Epithelial cell of proximal tubule (primary cell): ENCODE measurements around the gene RIOK1. TPM values are rescaled to one million over a fixed set of nuclear protein-coding genes. Genes with fewer than 3 reads are reported as not detected.
"Not testable (repeated sequence)": the region's sequence is repeated elsewhere in the genome, so short reads cannot be mapped to it uniquely, and the experiment has no call there.

ENCODE experiments used
- DNase-seq: peaks from one replicate; pipeline ENCODE4 v3.0.0-alpha.2; 2011; ENCODE audit warnings: low read depth
- H3K4me3 ChIP-seq: 2 replicates; pipeline ENCODE4 v1.5.1; 2011; ENCODE audit warnings: low read depth, mild to moderate bottlenecking, low read length
- total RNA-seq: library from RNA; depleted of rRNA; stranded (reverse); fragments of >200 nt; gene quantifications from 2 replicates; pipeline ENCODE4 v1.2.3, GENCODE V29; 2015
- TF ChIP-seq, protein P1 (sequence below): conservative IDR thresholded peaks from 2 replicates; pipeline ENCODE4 v1.5.1; 2012; ENCODE audit warnings: low read depth, mild to moderate bottlenecking, low read length

Gene RIOK1
- total RNA-seq, 1 donor from 2014 or later, result 9.5 TPM

DNA sequence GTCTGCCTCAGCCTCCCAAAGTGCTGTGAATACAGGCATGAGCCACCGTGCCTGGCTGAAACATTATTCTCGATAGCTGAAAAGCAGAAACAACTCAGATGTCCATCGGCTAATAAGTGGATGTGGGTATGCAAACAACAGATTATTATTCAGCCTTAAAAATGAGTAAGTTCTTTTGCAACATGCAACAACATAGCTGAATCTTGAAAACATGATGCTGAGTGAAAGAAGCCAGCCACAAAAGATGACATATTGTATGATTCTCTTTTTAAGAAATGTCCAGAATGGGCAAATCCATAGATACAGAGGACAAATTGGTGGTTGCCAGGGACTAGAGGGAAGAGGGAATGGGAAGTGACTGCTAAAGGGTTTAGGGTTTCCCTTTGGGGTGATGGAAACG is 61.7 kb downstream of the RIOK1 start:
- no peak overlapping the region for H3K4me3 ChIP-seq
- no peak for DNase-seq
- TF ChIP-seq, protein P1, sequence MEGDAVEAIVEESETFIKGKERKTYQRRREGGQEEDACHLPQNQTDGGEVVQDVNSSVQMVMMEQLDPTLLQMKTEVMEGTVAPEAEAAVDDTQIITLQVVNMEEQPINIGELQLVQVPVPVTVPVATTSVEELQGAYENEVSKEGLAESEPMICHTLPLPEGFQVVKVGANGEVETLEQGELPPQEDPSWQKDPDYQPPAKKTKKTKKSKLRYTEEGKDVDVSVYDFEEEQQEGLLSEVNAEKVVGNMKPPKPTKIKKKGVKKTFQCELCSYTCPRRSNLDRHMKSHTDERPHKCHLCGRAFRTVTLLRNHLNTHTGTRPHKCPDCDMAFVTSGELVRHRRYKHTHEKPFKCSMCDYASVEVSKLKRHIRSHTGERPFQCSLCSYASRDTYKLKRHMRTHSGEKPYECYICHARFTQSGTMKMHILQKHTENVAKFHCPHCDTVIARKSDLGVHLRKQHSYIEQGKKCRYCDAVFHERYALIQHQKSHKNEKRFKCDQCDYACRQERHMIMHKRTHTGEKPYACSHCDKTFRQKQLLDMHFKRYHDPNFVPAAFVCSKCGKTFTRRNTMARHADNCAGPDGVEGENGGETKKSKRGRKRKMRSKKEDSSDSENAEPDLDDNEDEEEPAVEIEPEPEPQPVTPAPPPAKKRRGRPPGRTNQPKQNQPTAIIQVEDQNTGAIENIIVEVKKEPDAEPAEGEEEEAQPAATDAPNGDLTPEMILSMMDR, result no peak

DNA sequence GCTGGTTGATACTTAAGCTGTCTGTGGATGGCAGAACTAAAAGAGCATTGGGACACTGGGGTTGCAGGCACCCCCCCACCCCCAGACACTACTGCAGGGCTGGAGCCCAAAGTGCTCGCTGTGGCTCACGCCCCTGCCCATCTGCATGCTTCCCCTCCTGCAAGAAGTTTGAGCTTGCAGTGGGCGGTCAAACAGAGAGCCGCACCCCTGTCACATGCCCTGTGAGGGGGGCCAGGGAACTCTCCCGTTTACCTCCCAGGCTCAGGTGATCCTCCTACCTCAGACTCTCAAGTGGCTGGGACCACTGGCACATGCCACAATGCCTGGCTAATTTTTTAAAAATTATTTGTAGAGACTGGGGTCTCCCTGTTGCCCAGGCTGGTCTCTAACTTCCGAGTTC is 63.3 kb downstream of the RIOK1 start:
- TF ChIP-seq, protein P1, result no peak
- no peak for DNase-seq
- no peak overlapping the region for H3K4me3 ChIP-seq

DNA sequence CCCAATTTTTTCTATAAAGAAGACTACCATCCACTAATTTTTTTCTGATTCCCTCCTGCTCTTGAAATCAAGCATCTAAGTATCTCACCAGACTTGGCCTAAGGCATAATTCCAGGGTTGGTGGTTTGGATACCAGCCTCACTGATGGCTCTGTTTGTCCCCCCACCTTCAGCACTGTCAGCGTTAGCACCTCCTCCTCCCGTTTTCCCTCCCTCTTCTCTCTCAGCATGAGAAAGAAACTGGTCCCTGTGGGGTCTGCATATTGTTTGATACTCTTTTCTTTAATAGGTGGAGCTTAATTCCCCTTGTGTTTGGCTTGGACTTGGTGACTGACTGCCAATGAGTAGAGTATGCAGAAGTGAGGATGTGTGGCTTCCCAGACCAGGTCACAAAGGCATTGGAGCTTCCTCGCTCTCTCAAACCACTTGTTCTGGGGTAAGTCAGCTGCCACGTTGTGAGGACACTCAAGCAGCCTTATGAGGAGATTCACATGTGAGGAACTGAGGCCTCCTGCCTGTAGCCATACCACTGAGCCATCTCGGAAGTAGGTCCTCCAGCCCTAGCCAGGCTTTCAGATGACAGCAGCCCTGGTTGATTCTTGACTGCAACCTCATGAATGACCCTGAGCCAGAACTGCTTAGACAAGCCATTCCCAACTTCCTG is 65.2 kb downstream of the RIOK1 start:
- no peak for DNase-seq
- H3K4me3 ChIP-seq, result no peak overlapping the region
- TF ChIP-seq, protein P1, result no peak

DNA sequence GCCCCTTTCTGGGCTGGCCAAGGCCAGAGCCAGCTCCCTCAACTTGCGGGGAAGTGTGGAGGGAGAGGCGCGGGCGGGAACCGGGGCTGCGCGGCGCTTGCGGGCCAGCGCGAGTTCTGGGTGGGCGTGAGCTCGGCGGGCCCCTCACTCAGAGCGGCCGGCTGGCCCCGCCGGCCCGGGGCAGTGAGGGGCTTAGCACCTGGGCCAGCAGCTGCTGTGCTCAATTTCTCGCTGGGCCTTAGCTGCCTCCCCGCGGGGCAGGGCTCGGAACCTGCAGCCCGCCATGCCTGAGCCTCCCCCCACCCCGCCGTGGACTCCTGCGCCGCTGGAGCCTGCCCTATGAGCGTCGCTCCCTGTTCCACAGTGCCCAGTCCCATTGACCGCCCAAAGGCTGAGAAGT is 66.7 kb downstream of the RIOK1 start:
- DNase-seq, H3K4me3 ChIP-seq: not testable (repeated sequence)

DNA sequence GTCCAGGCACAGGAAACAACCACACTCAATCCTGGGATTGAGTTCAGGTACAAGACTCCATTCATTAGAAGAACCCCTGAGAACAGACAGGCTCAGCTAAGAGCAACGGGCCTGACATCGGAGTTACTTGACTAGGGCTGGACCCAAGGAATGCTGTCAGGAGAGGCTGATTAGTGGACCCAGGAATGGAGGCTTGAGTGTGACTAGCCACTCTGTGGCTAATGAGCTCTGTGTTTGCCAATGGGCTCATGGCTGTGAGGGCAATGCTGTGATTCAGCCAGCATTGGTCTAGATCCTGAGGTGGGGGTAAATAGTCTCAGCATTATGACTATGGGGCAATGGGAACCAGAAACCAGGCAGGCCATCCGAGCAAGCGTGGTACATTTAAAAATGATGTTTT is 71.8 kb downstream of the RIOK1 start:
- TF ChIP-seq, protein P1, result no peak
- no peak overlapping the region for H3K4me3 ChIP-seq
- DNase-seq, result no peak

DNA sequence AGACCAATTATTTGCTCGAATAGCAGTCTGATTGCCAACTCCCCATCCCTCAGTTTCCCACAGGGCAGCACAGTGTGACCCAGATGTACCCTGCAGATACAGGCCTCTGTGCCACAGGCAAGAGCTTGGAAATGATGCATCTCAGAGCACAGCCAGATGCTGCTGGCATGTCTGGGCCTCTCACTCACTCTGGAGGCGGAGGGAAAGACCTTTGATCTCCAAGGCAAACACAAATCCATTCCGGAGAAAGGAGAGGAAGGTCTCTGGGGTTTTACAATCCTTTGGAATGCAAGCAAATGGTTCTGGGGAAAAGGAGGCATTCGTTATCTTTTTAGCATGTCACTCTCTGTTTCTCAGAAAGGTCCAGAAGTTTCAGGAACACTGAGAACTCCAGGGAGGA is 74.2 kb downstream of the RIOK1 start:
- DNase-seq, result no peak
- TF ChIP-seq, protein P1, result no peak
- no peak overlapping the region for H3K4me3 ChIP-seq

DNA sequence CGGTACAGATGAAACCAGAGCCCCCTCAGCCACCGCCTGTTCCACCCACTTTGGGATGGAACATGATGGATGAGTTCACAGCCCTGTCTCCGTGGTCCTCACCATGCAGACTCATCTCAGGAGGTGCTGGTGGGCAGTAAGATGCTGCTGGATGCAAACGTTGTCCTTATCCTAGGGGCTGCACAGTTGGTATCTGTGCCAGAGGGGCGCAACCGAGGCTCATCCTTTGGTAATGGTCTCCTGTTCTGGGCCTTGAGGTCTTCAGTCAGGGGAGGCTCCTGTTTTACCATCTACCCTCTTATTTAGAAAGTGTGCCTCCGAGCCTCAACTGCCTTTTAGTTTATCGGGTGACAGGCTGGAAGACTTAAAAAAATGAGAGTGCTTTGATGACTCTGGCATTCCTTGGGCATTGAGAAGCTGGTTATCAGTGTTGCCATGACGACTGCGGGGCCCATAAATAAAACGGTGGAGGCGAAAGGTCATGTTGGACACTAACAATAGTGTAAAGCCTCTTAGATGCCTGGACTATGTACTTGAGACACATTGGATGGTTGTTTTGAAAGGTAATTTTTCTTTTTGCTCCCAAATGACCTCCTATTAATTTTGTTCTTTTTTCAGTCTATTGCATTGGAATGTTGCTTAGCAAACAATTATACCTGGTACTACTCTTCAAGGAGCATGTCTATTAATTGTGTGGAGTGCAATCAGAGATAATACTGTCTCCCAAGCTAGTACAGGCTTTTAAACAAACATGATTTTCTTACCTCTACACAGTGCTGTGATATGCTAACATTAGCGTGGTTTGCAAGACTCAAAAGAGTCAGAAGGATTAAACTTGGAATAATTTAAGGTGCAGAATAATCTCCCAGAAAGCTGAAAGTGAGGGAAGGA is 77.6 kb downstream of the RIOK1 start:
- H3K4me3 ChIP-seq, result no peak overlapping the region
- no peak for DNase-seq
- TF ChIP-seq, protein P1, result no peak

Other genes starting within 250 kb of the RIOK1 start
- gene SSR1, start 76.6 kb upstream of the RIOK1 start, total RNA-seq, result 41.9 and 64.7 TPM in 2 replicates
- 0.22 TPM in 1 of 2 replicates, not detected in the other for gene CAGE1, start 66 bp upstream of the RIOK1 start, total RNA-seq
- 47.4 and 80.1 TPM in 2 replicates for gene DSP, start 151.9 kb downstream of the RIOK1 start, total RNA-seq
- 8.6 and 9.1 TPM in 2 replicates for gene SNRNP48, start 200.4 kb downstream of the RIOK1 start, total RNA-seq